Liver (tissue), 9 donors: Measurements from ENCODE around the gene DYSF. TPM values are rescaled to one million over a fixed set of nuclear protein-coding genes. Genes with fewer than 3 reads are reported as not detected.

ENCODE experiments used
- DNase-seq: peaks from one replicate; pipeline ENCODE4 v3.0.0-alpha.2; 2017; ENCODE audit warnings: low spot score
- H3K27ac ChIP-seq, 2 donors: one replicate each; pipeline ENCODE4 v1.7.0; 2013; ENCODE audit warnings: inconsistent platforms in 2 of 2, low read length in 2 of 2, control low read depth in 1 of 2, low read depth in 1 of 2, mild to moderate bottlenecking in 1 of 2
- H3K27me3 ChIP-seq, 4 donors: one replicate each; pipeline versions ENCODE4 v1.6.1 to v1.7.0; 2013; ENCODE audit warnings: low read length in 3 of 4, inconsistent platforms in 1 of 4, mild to moderate bottlenecking in 1 of 4, moderate library complexity in 1 of 4; ENCODE audit not compliant: control insufficient read depth in 4 of 4, insufficient read depth in 4 of 4
- H3K36me3 ChIP-seq, 4 donors: one replicate each; pipeline versions ENCODE4 v1.6.1 to v1.7.0; 2013; ENCODE audit warnings: low read length in 3 of 4, mild to moderate bottlenecking in 3 of 4, low read depth in 1 of 4, moderate library complexity in 1 of 4; ENCODE audit not compliant: control insufficient read depth in 4 of 4, insufficient read depth in 3 of 4
- H3K4me1 ChIP-seq, 4 donors: one replicate each; pipeline versions ENCODE4 v1.6.1 to v1.7.0; 2013; ENCODE audit warnings: low read length in 3 of 4, mild to moderate bottlenecking in 3 of 4, moderate library complexity in 1 of 4; ENCODE audit not compliant: control insufficient read depth in 4 of 4, insufficient read depth in 4 of 4
- H3K4me3 ChIP-seq, 3 donors: one replicate each; pipeline versions ENCODE4 v1.6.1 to v1.7.0; 2013; ENCODE audit warnings: low read length in 3 of 3, control low read depth in 1 of 3, low read depth in 1 of 3, mild to moderate bottlenecking in 1 of 3
- H3K9ac ChIP-seq, 2 donors: one replicate each; pipeline ENCODE4 v1.7.0; 2013; ENCODE audit warnings: low read length in 2 of 2, mild to moderate bottlenecking in 2 of 2, moderate library complexity in 2 of 2, control low read depth in 1 of 2, low read depth in 1 of 2
- H3K9me3 ChIP-seq, 4 donors: one replicate each; pipeline versions ENCODE4 v1.6.1 to v1.7.0; 2013; ENCODE audit warnings: low read length in 3 of 4; ENCODE audit not compliant: control insufficient read depth in 4 of 4
- FOXA1 ChIP-seq: IDR thresholded peaks from 2 replicates; pipeline ENCODE4 v1.6.1; 2016; ENCODE audit warnings: antibody characterized with exemption
- HNF4A ChIP-seq, 2 donors: conservative IDR thresholded peaks; 2 replicates each; pipeline ENCODE4 v1.6.1; 2016; ENCODE audit warnings: antibody characterized with exemption in 2 of 2, mild to moderate bottlenecking in 2 of 2
- HNF4G ChIP-seq: IDR thresholded peaks from 2 replicates; pipeline ENCODE4 v1.6.1; 2016; ENCODE audit warnings: antibody characterized with exemption
- JUND ChIP-seq, 2 donors: IDR thresholded peaks; 2 replicates each; pipeline ENCODE4 v1.6.1; 2016; ENCODE audit warnings: antibody characterized with exemption in 2 of 2
- RAD21 ChIP-seq, 2 donors: IDR thresholded peaks; 2 replicates each; pipeline ENCODE4 v1.6.1; 2016; ENCODE audit warnings: antibody characterized with exemption in 2 of 2, mild to moderate bottlenecking in 2 of 2
- RXRA ChIP-seq, 2 donors: IDR thresholded peaks; 2 replicates each; pipeline ENCODE4 v1.6.1; 2017 to 2018; ENCODE audit warnings: antibody characterized with exemption in 2 of 2, mild to moderate bottlenecking in 1 of 2
- SP1 ChIP-seq: IDR thresholded peaks from 2 replicates; pipeline ENCODE4 v1.6.1; 2018; ENCODE audit warnings: antibody characterized with exemption, mild to moderate bottlenecking
- YY1 ChIP-seq: IDR thresholded peaks from 2 replicates; pipeline ENCODE4 v1.6.1; 2016; ENCODE audit warnings: antibody characterized with exemption, mild to moderate bottlenecking
- WGBS: extraction: QIAGEN DNeasy Blood & Tissue Kit; methylation state at CpG from one replicate; pipeline ENCODE4 v1.1.7; 2013; 5-methylcytosine and 5-hydroxymethylcytosine counted together
- polyA plus RNA-seq, 2 donors: library from polyadenylated mRNA; stranded (reverse) in 1 of 2; unstranded in 1 of 2; fragments of 200-250 nt in 1 of 2; fragments of >200 nt in 1 of 2; fragmentation: Nextera tagmentation in 1 of 2; extraction: Ambion mirVana in 1 of 2; gene quantifications; one replicate each; pipeline versions ENCODE4 v1.2.1 to v1.2.3, GENCODE V29; 2013 to 2015
- total RNA-seq, 2 donors: library from RNA; depleted of rRNA; stranded (reverse); fragments of >200 nt; gene quantifications; one replicate each; pipeline ENCODE4 v1.2.3, GENCODE V29; 2014
- TF ChIP-seq, protein P1 (sequence below): IDR thresholded peaks from 2 replicates; pipeline ENCODE4 v1.6.1; 2016; ENCODE audit warnings: antibody characterized with exemption
- TF ChIP-seq, protein P2 (sequence below): IDR thresholded peaks from 2 replicates; pipeline ENCODE4 v1.6.1; 2016; ENCODE audit warnings: antibody characterized with exemption, mild to moderate bottlenecking
- TF ChIP-seq, protein P3 (sequence below): IDR thresholded peaks from 2 replicates; pipeline ENCODE4 v1.6.1; 2016; ENCODE audit warnings: antibody characterized with exemption
- donor health status: healthy.
- donor health status: healthy.
- donor health status: healthy.
- donor health status: healthy.
- donor health status: healthy.

Gene DYSF
- total and polyA plus RNA-seq, 4 donors: 8.5 to 20.8 (median 13.6) TPM

DNA sequence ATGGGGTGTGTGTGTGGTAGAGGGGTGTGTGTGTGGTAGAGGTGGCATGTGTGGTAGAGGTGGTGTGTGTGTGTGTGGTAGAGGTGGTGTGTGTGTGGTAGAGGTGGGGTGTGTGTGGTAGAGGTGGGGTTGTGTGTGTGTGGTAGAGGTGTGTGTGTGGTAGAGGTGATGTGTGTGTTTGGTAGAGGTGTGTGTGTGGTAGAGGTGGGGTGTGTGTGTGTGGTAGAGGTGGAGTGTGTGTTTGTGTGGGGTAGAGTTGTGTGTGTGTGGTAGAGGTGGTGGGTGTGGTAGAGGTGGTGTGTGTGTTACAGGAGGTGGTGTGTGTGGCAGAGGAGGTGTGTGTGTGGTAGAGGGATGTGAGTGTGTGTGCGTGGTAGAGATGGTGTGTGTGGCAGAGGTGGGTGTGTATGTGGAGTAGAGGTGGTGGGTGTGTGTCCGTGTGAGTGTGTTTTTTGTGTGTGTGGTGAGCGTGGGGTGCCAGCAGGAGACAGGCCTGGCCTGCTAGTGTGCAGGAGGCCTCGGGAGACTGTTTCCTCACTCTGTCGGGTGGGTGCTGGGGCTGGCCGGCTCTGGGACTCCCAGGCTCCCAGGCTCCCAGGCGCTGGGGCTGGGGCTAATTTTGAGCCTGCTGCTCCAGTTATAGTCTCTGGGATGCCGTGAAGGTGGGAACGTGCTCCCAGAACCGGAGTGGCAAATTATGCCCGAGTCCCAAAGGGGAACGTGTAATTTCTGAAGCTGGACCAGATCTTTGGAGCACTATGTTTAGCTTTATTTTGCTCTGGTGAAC is 165.2 kb downstream of the DYSF start:
- WGBS: 83% methylated on average over 12 of the region's 12 CpGs
- Histone ChIP-seq H3K27me3 (no peaks in the 10 kb centered on the region), H3K36me3 (no peaks in the 10 kb centered on the region), H3K4me3 (no peak overlapping the region), H3K27ac (no peak overlapping the region), H3K9ac (no peak overlapping the region), H3K9me3 (no peaks in the 10 kb centered on the region), H3K4me1 (peaks cover 0 to 3% (median 0%) of the 10 kb centered on the region in 4 donors)
- TF ChIP-seq, protein P1, sequence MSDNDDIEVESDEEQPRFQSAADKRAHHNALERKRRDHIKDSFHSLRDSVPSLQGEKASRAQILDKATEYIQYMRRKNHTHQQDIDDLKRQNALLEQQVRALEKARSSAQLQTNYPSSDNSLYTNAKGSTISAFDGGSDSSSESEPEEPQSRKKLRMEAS: no peak
- TF ChIP-seq HNF4G: no peak
- TF ChIP-seq JUND (IDR thresholded peaks at IDR 0.05): no peak
- no peak for TF ChIP-seq FOXA1
- TF ChIP-seq, protein P2, sequence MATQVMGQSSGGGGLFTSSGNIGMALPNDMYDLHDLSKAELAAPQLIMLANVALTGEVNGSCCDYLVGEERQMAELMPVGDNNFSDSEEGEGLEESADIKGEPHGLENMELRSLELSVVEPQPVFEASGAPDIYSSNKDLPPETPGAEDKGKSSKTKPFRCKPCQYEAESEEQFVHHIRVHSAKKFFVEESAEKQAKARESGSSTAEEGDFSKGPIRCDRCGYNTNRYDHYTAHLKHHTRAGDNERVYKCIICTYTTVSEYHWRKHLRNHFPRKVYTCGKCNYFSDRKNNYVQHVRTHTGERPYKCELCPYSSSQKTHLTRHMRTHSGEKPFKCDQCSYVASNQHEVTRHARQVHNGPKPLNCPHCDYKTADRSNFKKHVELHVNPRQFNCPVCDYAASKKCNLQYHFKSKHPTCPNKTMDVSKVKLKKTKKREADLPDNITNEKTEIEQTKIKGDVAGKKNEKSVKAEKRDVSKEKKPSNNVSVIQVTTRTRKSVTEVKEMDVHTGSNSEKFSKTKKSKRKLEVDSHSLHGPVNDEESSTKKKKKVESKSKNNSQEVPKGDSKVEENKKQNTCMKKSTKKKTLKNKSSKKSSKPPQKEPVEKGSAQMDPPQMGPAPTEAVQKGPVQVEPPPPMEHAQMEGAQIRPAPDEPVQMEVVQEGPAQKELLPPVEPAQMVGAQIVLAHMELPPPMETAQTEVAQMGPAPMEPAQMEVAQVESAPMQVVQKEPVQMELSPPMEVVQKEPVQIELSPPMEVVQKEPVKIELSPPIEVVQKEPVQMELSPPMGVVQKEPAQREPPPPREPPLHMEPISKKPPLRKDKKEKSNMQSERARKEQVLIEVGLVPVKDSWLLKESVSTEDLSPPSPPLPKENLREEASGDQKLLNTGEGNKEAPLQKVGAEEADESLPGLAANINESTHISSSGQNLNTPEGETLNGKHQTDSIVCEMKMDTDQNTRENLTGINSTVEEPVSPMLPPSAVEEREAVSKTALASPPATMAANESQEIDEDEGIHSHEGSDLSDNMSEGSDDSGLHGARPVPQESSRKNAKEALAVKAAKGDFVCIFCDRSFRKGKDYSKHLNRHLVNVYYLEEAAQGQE: no peak
- TF ChIP-seq YY1: no peak
- no peak for TF ChIP-seq SP1
- peak; percentile 33 for DNase-seq

DNA sequence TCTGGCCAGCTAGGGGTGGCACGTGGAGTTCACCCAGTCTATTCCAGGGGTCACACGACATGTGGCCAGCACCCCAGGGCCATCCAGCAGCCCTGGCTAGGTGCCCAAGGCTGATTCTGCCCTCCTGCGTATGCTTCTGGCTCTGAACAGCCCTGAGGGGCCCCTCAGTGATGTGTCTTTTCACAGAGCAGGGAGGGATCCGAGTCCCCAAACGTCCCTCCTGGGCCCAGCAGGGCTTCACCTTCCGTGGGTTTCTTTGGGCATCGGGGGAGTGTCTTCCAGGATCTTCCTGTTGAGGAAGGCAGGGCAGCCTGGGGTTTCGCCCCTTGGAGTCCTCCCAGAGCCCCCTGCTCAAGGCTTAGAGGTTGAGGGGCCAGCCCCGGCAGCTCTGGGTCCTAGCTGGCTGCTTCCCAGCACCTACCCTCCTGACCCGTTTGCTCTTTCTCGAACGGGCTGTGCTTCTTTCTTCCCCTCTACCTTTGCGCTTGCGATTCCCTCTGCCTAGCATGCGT is 165.9 kb downstream of the DYSF start:
- DNase-seq: no peak
- H3K9me3 ChIP-seq: no peaks in the 10 kb centered on the region
- no peak overlapping the region for H3K27ac ChIP-seq
- WGBS: 85% methylated on average over 15 of the region's 15 CpGs
- no peaks in the 10 kb centered on the region for H3K27me3 ChIP-seq
- peak in 1 of 2 donors; percentile 55 for TF ChIP-seq HNF4A (conservative IDR thresholded peaks at IDR 0.05)
- TF ChIP-seq, protein P3, sequence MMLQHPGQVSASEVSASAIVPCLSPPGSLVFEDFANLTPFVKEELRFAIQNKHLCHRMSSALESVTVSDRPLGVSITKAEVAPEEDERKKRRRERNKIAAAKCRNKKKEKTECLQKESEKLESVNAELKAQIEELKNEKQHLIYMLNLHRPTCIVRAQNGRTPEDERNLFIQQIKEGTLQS: no peak
- no peak for TF ChIP-seq RAD21 (IDR thresholded peaks at IDR 0.05)
- peak in 1 of 2 donors; percentile 32 for TF ChIP-seq RXRA (IDR thresholded peaks at IDR 0.05)
- no peaks in the 10 kb centered on the region for H3K36me3 ChIP-seq
- peaks cover 0 to 3% (median 0%) of the 10 kb centered on the region in 4 donors for H3K4me1 ChIP-seq
- H3K9ac ChIP-seq: no peak overlapping the region
- no peak overlapping the region for H3K4me3 ChIP-seq

DNA sequence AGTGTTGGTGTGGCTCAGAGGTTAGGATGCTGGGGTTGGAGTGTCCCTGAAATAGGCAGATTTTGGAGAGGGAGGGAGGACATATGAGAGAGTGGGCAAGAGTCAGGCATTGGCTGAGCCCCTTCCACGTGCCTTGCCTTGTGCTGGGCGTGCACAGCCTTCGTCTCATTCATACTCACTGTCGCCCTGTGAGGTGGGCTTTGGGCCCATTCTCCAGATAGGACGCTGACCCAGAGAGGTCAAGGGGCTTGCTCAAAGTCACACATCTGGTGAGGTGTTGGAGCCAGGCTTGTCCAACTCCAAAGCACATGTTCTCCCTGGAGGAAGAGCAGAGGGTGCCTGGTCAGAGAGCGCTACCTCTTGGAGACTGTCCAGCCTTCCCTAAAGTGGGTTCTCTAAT is 166.8 kb downstream of the DYSF start:
- 95% methylated on average over 6 of the region's 6 CpGs for WGBS
- H3K9me3 ChIP-seq: no peaks in the 10 kb centered on the region
- no peaks in the 10 kb centered on the region for H3K27me3 ChIP-seq
- no peak overlapping the region for H3K27ac ChIP-seq
- H3K4me3 ChIP-seq: no peak overlapping the region
- peaks cover 0 to under 1% (median 0%) of the 10 kb centered on the region in 4 donors for H3K4me1 ChIP-seq
- TF ChIP-seq, protein P2: no peak
- TF ChIP-seq, protein P3: no peak
- no peak for TF ChIP-seq HNF4A (conservative IDR thresholded peaks at IDR 0.05)
- no peaks in the 10 kb centered on the region for H3K36me3 ChIP-seq
- no peak overlapping the region for H3K9ac ChIP-seq
- DNase-seq: no peak
